ENCODE results near the gene TMEM40. TPM values are rescaled to one million over a fixed set of nuclear protein-coding genes. Genes with fewer than 3 reads are reported as not detected.

TMEM40 gene
- total RNA-seq, 4 donors from 2014 or later = not detected

- H3K27me3 ChIP-seq = no peaks in the 10 kb centered on the region
- H3K9me3 ChIP-seq = no peaks in the 10 kb centered on the region
- H3K4me1 ChIP-seq = peaks cover 13 to 14% of the 10 kb centered on the region in 2 donors
- intact Hi-C loops (cut with DNase I) = no loop called here
- WGBS, 2 donors = 88 to 100% methylated on average over 1 of the region's 1 CpG
- no peaks in the 10 kb centered on the region for H3K36me3 ChIP-seq
- no peak overlapping the region for H3K4me3 ChIP-seq (replicated peaks in 1 of 3)
- no peak overlapping the region for H3K27ac ChIP-seq
- TF ChIP-seq POLR2A (IDR thresholded peaks at IDR 0.05) (no peak), CTCF (IDR thresholded peaks at IDR 0.05) (no peak)
- no peak for DNase-seq
Observed at GRCh38 chr3:12754313-12754712, 4.7 kb downstream of the TMEM40 start.

- no peaks in the 10 kb centered on the region for H3K27me3 ChIP-seq
- intact Hi-C loops (cut with DNase I) = no loop called here
- 93 to 94% methylated on average over 8 to 9 of the region's 9 CpGs for WGBS, 2 donors
- no peak for TF ChIP-seq POLR2A (IDR thresholded peaks at IDR 0.05)
- TF ChIP-seq CTCF (IDR thresholded peaks at IDR 0.05) = no peak
- H3K36me3 ChIP-seq = no peaks in the 10 kb centered on the region
- no peak overlapping the region for H3K27ac ChIP-seq
- H3K4me3 ChIP-seq (replicated peaks in 1 of 3) = no peak overlapping the region
- no peaks in the 10 kb centered on the region for H3K9me3 ChIP-seq
- DNase-seq = peak in 1 of 2 donors; percentile 21
- peaks cover 9 to 12% of the 10 kb centered on the region in 2 donors for H3K4me1 ChIP-seq
Observed at GRCh38 chr3:12753275-12754028, 5.6 kb downstream of the TMEM40 start.

GRCh38 chr3:12752809-12753208 lies 6.2 kb downstream of the TMEM40 start:
- intact Hi-C loops (cut with DNase I) = no loop called here
- 81 to 88% methylated on average over 2 of the region's 2 CpGs for WGBS, 2 donors
- DNase-seq = no peak
- no peaks in the 10 kb centered on the region for H3K27me3 ChIP-seq
- no peaks in the 10 kb centered on the region for H3K36me3 ChIP-seq
- no peak for TF ChIP-seq CTCF (IDR thresholded peaks at IDR 0.05)
- TF ChIP-seq POLR2A (IDR thresholded peaks at IDR 0.05) = no peak
- H3K4me1 ChIP-seq = peaks cover 5 to 9% of the 10 kb centered on the region in 2 donors
- H3K4me3 ChIP-seq (replicated peaks in 1 of 3) = no peak overlapping the region
- no peaks in the 10 kb centered on the region for H3K9me3 ChIP-seq
- H3K27ac ChIP-seq = no peak overlapping the region

- H3K4me3 ChIP-seq (replicated peaks in 1 of 3) = no peak overlapping the region
- no peaks in the 10 kb centered on the region for H3K36me3 ChIP-seq
- intact Hi-C loops (cut with DNase I) = no loop called here
- peaks cover 5 to 9% of the 10 kb centered on the region in 2 donors for H3K4me1 ChIP-seq
- H3K9me3 ChIP-seq = no peaks in the 10 kb centered on the region
- no peak for DNase-seq
- no peaks in the 10 kb centered on the region for H3K27me3 ChIP-seq
- 63% methylated on average over 3 of the region's 3 CpGs for WGBS, 2 donors
- TF ChIP-seq CTCF (IDR thresholded peaks at IDR 0.05) (no peak), POLR2A (IDR thresholded peaks at IDR 0.05) (no peak)
- H3K27ac ChIP-seq = no peak overlapping the region
Observed at GRCh38 chr3:12752102-12752501, 7.0 kb downstream of the TMEM40 start.

GRCh38 chr3:12751571-12751970 lies 7.5 kb downstream of the TMEM40 start:
- intact Hi-C loops (cut with DNase I) = no loop called here
- WGBS, 2 donors = 87 to 91% methylated on average over 5 of the region's 5 CpGs
- Histone ChIP-seq H3K27ac (no peak overlapping the region), H3K36me3 (no peaks in the 10 kb centered on the region), H3K4me1 (peaks cover 5 to 9% of the 10 kb centered on the region in 2 donors), H3K27me3 (no peaks in the 10 kb centered on the region), H3K9me3 (no peaks in the 10 kb centered on the region), H3K4me3 (replicated peaks in 1 of 3) (no peak overlapping the region)
- no peak for DNase-seq
- TF ChIP-seq CTCF (IDR thresholded peaks at IDR 0.05) (no peak), POLR2A (IDR thresholded peaks at IDR 0.05) (no peak)

Measured in thyroid gland (tissue), 4 donors.